Smooth muscle cell (in vitro differentiated cells): Measurements from ENCODE around the gene MAP3K3. TPM values are rescaled to one million over a fixed set of nuclear protein-coding genes. Genes with fewer than 3 reads are reported as not detected.

ENCODE experiments used
- DNase-seq: peaks from one replicate; lab custom pipeline; 2025; ENCODE audit not compliant: unreplicated experiment; lab: John Stamatoyannopoulos, UW
- H2AFZ ChIP-seq: fragments of 200-600 bp; sonication (generic); 2 replicates; pipeline ENCODE4 v1.6.0; 2016; ENCODE audit warnings: antibody characterized with exemption, low read depth, mild to moderate bottlenecking
- H3F3A ChIP-seq: fragments of 200-600 bp; sonication (generic); 2 replicates; pipeline ENCODE4 v1.6.0; 2017; ENCODE audit warnings: antibody characterized with exemption, low read depth
- H3K27ac ChIP-seq: fragments of 200-600 bp; sonication (generic); 2 replicates; pipeline ENCODE4 v1.5.1; 2016; ENCODE audit warnings: low read depth, mild to moderate bottlenecking
- H3K27me3 ChIP-seq: fragments of 200-600 bp; sonication (generic); 2 replicates; pipeline ENCODE4 v1.6.1; 2016; ENCODE audit warnings: low read depth, mild to moderate bottlenecking
- H3K36me3 ChIP-seq: fragments of 200-600 bp; sonication (generic); 2 replicates; pipeline ENCODE4 v1.5.1; 2016; ENCODE audit warnings: low read depth
- H3K4me1 ChIP-seq: fragments of 200-600 bp; sonication (generic); 2 replicates; pipeline ENCODE4 v1.5.1; 2016; ENCODE audit warnings: low read depth
- H3K4me2 ChIP-seq: fragments of 200-600 bp; sonication (generic); 2 replicates; pipeline ENCODE4 v1.6.0; 2016; ENCODE audit warnings: mild to moderate bottlenecking
- H3K4me3 ChIP-seq: fragments of 200-600 bp; sonication (generic); 2 replicates; pipeline ENCODE4 v1.5.1; 2016; ENCODE audit warnings: mild to moderate bottlenecking
- H3K79me2 ChIP-seq: fragments of 200-600 bp; sonication (generic); 2 replicates; pipeline ENCODE4 v1.6.0; 2016; ENCODE audit warnings: low read depth, mild to moderate bottlenecking
- H3K9ac ChIP-seq: fragments of 200-600 bp; sonication (generic); 2 replicates; pipeline ENCODE4 v1.6.0; 2016; ENCODE audit warnings: low read depth
- H3K9me3 ChIP-seq: fragments of 200-600 bp; sonication (generic); replicated peaks from 2 replicates; pipeline ENCODE4 v1.5.1; 2016; ENCODE audit warnings: low read depth
- H4K20me1 ChIP-seq: fragments of 200-600 bp; sonication (generic); 2 replicates; pipeline ENCODE4 v1.6.0; 2016; ENCODE audit warnings: low read depth
- WGBS: methylation state at CpG from one replicate; pipeline ENCODE4 v1.1.7; 2016; ENCODE audit warnings: low lambda C conversion rate; 5-methylcytosine and 5-hydroxymethylcytosine counted together
- polyA plus RNA-seq: library from polyadenylated mRNA; unstranded; fragments of >200 nt; fragmentation: Nextera tagmentation; extraction: Ambion mirVana; gene quantifications from 2 replicates; pipeline ENCODE4 v1.2.1, GENCODE V29; 2016
- total RNA-seq: library from RNA; depleted of rRNA; stranded (reverse); fragments of >200 nt; gene quantifications from 2 replicates; pipeline ENCODE4 v1.2.3, GENCODE V29; 2014
- TF ChIP-seq, protein P1 (sequence below): fragments of 200-600 bp; sonication (generic); IDR thresholded peaks from 2 replicates; pipeline ENCODE4 v1.5.1; 2017; ENCODE audit warnings: borderline replicate concordance, mild to moderate bottlenecking, antibody characterized with exemption; ENCODE audit not compliant: insufficient read depth, poor library complexity, severe bottlenecking

Gene MAP3K3
- total and polyA plus RNA-seq, 2 experiments from 2014 or later: 16.0 to 23.6 TPM

DNA sequence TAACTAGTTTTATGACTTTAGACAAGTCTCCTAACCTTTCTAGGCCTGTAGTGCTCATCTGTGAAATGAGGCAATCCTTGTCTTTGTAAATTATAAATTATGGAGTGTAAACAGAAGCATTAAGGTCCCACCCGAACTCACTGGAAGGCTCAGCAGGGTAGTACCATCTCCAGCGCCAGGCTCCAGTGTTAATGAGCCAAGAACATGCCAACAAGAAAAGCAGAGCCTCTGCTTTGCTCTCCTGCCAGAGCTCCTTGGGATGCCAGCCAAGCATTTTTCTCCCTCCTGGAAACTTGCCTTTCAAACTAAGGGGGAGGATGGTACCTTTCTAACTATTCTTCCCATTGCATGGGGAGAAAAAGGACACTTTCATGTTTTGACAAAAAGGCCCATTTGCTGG is 62.8 kb downstream of the MAP3K3 start:
- TF ChIP-seq, protein P1, sequence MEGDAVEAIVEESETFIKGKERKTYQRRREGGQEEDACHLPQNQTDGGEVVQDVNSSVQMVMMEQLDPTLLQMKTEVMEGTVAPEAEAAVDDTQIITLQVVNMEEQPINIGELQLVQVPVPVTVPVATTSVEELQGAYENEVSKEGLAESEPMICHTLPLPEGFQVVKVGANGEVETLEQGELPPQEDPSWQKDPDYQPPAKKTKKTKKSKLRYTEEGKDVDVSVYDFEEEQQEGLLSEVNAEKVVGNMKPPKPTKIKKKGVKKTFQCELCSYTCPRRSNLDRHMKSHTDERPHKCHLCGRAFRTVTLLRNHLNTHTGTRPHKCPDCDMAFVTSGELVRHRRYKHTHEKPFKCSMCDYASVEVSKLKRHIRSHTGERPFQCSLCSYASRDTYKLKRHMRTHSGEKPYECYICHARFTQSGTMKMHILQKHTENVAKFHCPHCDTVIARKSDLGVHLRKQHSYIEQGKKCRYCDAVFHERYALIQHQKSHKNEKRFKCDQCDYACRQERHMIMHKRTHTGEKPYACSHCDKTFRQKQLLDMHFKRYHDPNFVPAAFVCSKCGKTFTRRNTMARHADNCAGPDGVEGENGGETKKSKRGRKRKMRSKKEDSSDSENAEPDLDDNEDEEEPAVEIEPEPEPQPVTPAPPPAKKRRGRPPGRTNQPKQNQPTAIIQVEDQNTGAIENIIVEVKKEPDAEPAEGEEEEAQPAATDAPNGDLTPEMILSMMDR: no peak
- no peaks in the 10 kb centered on the region for H3K9me3 ChIP-seq
- 94% methylated on average over 2 of the region's 2 CpGs for WGBS
- no peaks in the 10 kb centered on the region for H4K20me1 ChIP-seq
- no peak overlapping the region for H3K9ac ChIP-seq
- H3K27ac ChIP-seq: no peak overlapping the region
- H3F3A ChIP-seq: no peaks in the 10 kb centered on the region
- no peak for DNase-seq
- no peak overlapping the region for H3K4me3 ChIP-seq
- H3K4me1 ChIP-seq: no peaks in the 10 kb centered on the region
- no peak overlapping the region for H3K4me2 ChIP-seq
- no peak overlapping the region for H2AFZ ChIP-seq
- no peaks in the 10 kb centered on the region for H3K27me3 ChIP-seq
- peaks cover 5% of the 10 kb centered on the region for H3K36me3 ChIP-seq
- no peaks in the 10 kb centered on the region for H3K79me2 ChIP-seq

- TF ChIP-seq, protein P1: no peak
- H3K4me2 ChIP-seq: no peak overlapping the region
- H3K9me3 ChIP-seq: no peaks in the 10 kb centered on the region
- no peak overlapping the region for H3K27ac ChIP-seq
- H4K20me1 ChIP-seq: no peaks in the 10 kb centered on the region
- no peaks in the 10 kb centered on the region for H3F3A ChIP-seq
- H3K4me1 ChIP-seq: no peaks in the 10 kb centered on the region
- H3K36me3 ChIP-seq: peaks cover 5% of the 10 kb centered on the region
- H3K9ac ChIP-seq: no peak overlapping the region
- no peaks in the 10 kb centered on the region for H3K27me3 ChIP-seq
- WGBS: 98% methylated on average over 3 of the region's 3 CpGs
- no peak overlapping the region for H3K4me3 ChIP-seq
- no peak for DNase-seq
- no peaks in the 10 kb centered on the region for H3K79me2 ChIP-seq
- H2AFZ ChIP-seq: no peak overlapping the region
Measured at GRCh38 chr17:63685578-63685977, 63.4 kb downstream of the MAP3K3 start.

DNA sequence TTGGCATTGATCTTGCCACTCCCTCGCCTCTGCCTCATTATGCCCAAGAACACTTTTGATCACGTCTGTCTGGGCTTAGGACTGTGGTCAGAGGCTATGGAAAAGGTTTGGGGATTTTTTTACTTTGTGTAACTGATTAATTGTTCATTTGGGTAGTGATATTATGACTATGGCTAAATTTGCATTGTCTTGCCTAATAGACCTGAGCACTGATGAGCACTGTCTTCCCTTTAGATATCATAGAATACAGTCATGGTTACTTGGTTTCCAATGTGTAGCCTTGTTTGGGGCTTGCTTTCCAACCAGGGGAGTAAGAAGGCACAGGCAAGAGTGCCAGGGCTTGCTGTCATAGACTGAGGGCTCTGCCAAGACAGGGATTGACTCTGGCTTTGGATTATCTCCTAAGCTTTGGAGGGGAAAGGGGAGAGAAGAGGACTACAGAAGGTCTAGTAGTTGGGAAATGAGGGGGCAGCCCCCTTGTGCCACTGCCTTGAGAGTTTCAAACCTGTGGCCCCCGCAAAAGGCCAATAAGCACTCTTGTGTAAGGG is 64.0 kb downstream of the MAP3K3 start:
- no peak for DNase-seq
- Histone ChIP-seq H3K27ac (no peak overlapping the region), H3K36me3 (peaks cover 5% of the 10 kb centered on the region), H3K4me2 (no peak overlapping the region), H3K4me1 (no peaks in the 10 kb centered on the region), H3K27me3 (no peaks in the 10 kb centered on the region), H4K20me1 (no peaks in the 10 kb centered on the region), H3F3A (no peaks in the 10 kb centered on the region), H3K9me3 (no peaks in the 10 kb centered on the region), H3K4me3 (no peak overlapping the region), H3K9ac (no peak overlapping the region), H3K79me2 (no peaks in the 10 kb centered on the region), H2AFZ (no peak overlapping the region)
- WGBS: 89% methylated on average over 3 of the region's 3 CpGs
- TF ChIP-seq, protein P1: no peak

DNA sequence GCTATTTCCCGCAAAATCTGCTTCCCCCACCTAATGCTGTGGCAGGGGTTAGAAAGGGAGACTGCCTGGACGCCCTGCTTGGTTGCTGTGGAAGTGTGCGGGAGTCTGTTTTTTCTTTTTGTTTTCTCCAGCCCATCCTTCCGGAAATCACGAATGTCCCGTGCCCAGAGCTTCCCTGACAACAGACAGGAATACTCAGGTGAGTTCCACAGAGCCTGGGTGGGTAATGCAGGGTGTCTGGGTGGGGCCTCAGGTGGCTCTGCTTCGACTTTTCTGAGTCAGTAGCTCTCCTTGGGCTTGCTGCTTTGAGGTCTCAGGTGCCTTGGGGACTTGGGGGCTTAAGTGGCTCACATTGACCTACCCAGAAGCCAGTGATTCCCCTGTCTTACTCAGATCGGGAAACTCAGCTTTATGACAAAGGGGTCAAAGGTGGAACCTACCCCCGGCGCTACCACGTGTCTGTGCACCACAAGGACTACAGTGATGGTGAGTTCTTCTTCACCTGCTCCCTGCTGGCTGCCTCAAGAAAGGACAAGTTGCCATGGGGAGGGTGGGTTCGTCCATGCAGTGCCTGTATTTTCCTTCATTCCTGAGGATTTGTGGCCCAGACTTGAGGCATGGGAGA is 66.3 kb downstream of the MAP3K3 start:
- 92% methylated on average over 12 of the region's 12 CpGs for WGBS
- TF ChIP-seq, protein P1: no peak
- no peak for DNase-seq
- Histone ChIP-seq H3K9ac (no peak overlapping the region), H3F3A (no peaks in the 10 kb centered on the region), H3K79me2 (no peaks in the 10 kb centered on the region), H3K4me2 (no peak overlapping the region), H3K9me3 (no peaks in the 10 kb centered on the region), H3K27ac (no peak overlapping the region), H3K27me3 (no peaks in the 10 kb centered on the region), H2AFZ (no peak overlapping the region), H3K4me3 (no peak overlapping the region), H3K4me1 (no peaks in the 10 kb centered on the region), H3K36me3 (peaks cover 5% of the 10 kb centered on the region), H4K20me1 (no peaks in the 10 kb centered on the region)
